T-helper 17 cell (primary cell): Measurements from ENCODE around the gene SPDYE4. TPM values are rescaled to one million over a fixed set of nuclear protein-coding genes. Genes with fewer than 3 reads are reported as not detected.

Experiments used
- ATAC-seq: fragments of 150-1000 bp; cut with Tn5 transposase; 2 replicates; pipeline ENCODE4 v1.10.0; 2021; ENCODE audit warnings: mild to moderate bottlenecking, moderate library complexity
- DNase-seq, 3 donors: peaks; one replicate each; pipeline versions ENCODE4 v3.0.0 to v3.0.0-alpha.2; 2020 to 2021
- H3K9me3 ChIP-seq: one replicate; pipeline ENCODE4 v1.7.0; 2013; ENCODE audit warnings: low read length, mild to moderate bottlenecking; ENCODE audit not compliant: control insufficient read depth, poor library complexity, severe bottlenecking
- H3K27ac Mint-ChIP-seq: one replicate; pipeline ENCODE4 v1.8.0; 2022; ENCODE audit warnings: mild to moderate bottlenecking, moderate library complexity, mixed read lengths
- H3K27me3 Mint-ChIP-seq: one replicate; pipeline ENCODE4 v1.8.0; 2022; ENCODE audit warnings: mixed read lengths
- H3K36me3 Mint-ChIP-seq: one replicate; pipeline ENCODE4 v1.8.0; 2022; ENCODE audit warnings: low read depth, mixed read lengths
- H3K4me1 Mint-ChIP-seq: one replicate; pipeline ENCODE4 v1.8.0; 2022; ENCODE audit warnings: mild to moderate bottlenecking, mixed read lengths
- H3K4me3 Mint-ChIP-seq: one replicate; pipeline ENCODE4 v1.8.0; 2022; ENCODE audit warnings: mild to moderate bottlenecking, moderate library complexity, mixed read lengths
- total RNA-seq, 4 donors: library from RNA in 2 of 4; stranded (reverse) in 2 of 4; gene quantifications; one replicate each; pipeline ENCODE4 v1.2.3 and lab custom pipeline; 2022 to 2026

Gene SPDYE4
- total RNA-seq, 2 donors from 2014 or later = not detected

DNA sequence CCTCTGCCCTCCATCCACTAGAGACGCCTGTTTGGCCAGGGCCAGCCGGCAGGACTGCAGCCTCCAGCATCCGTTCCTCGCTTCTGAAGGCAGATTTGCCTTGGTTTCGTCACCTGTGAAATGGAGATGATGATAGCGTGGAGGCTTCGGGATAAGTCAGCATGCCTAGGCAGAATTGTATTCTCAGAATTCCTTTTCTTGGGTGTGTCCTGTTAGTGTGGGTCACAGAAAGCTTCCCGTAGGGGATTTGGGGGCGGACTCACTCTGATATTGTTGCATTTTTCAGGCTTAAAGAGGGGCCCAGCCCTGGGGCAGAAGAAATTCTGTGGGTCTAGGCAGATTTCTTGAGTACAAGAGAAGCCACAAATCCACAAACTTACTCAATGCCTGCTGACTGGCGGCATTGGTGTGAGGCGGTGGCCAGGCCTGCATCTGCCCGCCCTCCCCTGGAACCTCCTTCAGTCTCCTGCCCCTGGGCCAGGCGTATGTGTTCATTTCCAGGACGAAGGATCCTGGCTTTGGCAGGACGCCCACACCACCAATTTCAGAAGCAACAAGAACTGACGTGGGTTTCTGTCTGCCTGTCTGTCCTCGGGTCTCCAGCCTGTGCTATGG, 31.3 kb downstream of the SPDYE4 start:
- H3K4me3 Mint-ChIP-seq = no peak overlapping the region
- no peak for DNase-seq
- ATAC-seq = no peak
- no peaks in the 10 kb centered on the region for H3K9me3 ChIP-seq
- no peaks in the 10 kb centered on the region for H3K4me1 Mint-ChIP-seq
- H3K36me3 Mint-ChIP-seq = peaks cover 4% of the 10 kb centered on the region
- H3K27me3 Mint-ChIP-seq = peaks cover 39% of the 10 kb centered on the region
- H3K27ac Mint-ChIP-seq = no peak overlapping the region

DNA sequence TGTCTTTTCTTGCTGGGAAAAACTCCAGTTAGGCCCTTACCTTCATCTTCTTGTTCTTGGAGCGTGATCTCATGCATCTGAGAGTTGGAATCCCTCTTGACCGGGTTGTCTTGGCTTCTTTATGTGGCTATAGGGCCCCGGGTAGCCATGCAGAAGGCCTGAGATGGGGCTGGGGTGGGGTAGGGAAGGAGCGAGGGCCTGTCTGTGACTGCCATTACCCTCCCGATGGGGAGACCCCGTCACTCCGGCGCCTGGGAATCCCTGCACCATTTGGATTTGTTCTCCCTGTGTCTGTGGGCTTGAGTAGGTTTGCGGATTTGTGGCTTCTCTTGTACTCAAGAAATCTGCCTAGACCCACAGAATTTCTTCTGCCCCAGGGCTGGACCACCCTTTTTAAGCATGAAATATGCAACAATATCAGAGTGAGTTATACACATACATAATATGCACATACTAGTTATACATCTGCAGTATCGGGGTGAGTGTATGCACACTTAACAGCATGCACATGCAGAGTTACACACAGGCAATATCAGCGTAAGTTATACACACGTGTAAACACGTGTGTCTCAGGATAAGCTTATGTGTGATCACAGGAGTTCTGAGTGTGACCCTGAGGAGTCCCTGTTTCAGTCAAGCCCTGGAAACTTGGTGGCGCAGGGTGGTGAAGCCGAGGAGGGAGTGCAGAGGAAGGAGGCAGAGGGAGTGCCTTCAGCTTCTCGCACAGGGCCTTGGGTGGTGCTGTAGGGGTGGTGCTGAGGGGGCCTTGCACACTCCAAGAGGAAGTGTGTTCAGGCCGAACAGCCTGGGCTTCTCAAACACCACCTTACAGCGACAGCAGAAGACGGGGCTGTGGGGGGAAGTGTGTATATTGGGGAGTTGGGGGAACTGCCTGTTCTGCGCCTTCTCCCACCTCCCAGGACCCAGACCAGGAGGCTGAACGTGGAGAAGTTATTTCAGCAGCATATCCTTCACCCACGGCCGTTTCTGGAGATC, 32.2 kb downstream of the SPDYE4 start:
- Mint-ChIP-seq H3K27me3 (peaks cover 48% of the 10 kb centered on the region), H3K4me3 (no peak overlapping the region), H3K4me1 (peaks cover 2% of the 10 kb centered on the region), H3K27ac (no peak overlapping the region), H3K36me3 (peaks cover 6% of the 10 kb centered on the region)
- H3K9me3 ChIP-seq = no peaks in the 10 kb centered on the region
- DNase-seq (no peak), ATAC-seq (no peak)

DNA sequence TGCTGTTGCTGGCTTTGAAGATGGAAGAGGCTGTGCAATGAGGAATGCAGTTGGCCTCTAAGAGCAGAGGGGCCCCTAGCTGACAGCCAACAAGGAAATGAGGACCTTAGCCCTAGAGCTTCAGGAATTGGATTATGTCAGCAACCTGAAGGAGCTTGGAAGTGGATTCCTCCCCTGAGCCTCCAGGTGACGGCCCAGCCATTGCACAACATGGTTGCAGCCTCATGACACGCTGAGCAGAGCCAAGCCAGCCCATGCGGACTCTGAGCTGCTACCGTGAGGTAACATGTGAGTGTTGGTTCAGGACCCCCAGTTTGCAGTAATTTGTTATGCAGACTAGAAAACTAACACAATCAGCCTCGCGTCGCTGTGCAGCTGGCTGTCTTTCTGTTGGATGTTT, 33.9 kb downstream of the SPDYE4 start:
- H3K27ac Mint-ChIP-seq = no peak overlapping the region
- ATAC-seq (no peak), DNase-seq (no peak)
- no peak overlapping the region for H3K4me3 Mint-ChIP-seq
- peaks cover 2% of the 10 kb centered on the region for H3K4me1 Mint-ChIP-seq
- H3K27me3 Mint-ChIP-seq = peaks cover 44% of the 10 kb centered on the region
- H3K9me3 ChIP-seq = no peaks in the 10 kb centered on the region
- peaks cover 6% of the 10 kb centered on the region for H3K36me3 Mint-ChIP-seq

DNA sequence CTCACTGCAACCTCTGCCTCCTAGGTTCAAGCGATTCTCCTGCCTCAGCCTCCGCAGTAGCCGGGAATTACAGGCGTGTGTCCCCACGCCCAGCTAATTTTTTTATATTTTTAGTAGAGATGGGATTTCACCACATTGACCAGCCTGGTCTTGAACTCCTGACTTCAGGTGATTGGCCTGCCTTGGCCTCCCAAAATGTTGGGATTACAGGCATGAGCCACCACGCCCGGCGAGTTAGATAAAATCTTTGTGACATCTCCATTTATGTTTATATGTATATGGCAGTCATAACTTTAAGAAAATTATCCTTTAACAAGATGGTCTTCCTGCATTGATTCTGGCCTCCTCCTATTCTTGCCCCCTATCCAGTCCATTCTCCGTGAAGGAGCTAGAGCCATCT, 37.8 kb downstream of the SPDYE4 start:
- H3K36me3 Mint-ChIP-seq = peaks cover 3% of the 10 kb centered on the region
- H3K4me1 Mint-ChIP-seq = peaks cover 2% of the 10 kb centered on the region
- H3K27ac Mint-ChIP-seq = no peak overlapping the region
- DNase-seq (no peak), ATAC-seq (no peak)
- peaks cover 18% of the 10 kb centered on the region for H3K27me3 Mint-ChIP-seq
- H3K9me3 ChIP-seq = no peaks in the 10 kb centered on the region
- no peak overlapping the region for H3K4me3 Mint-ChIP-seq

DNA sequence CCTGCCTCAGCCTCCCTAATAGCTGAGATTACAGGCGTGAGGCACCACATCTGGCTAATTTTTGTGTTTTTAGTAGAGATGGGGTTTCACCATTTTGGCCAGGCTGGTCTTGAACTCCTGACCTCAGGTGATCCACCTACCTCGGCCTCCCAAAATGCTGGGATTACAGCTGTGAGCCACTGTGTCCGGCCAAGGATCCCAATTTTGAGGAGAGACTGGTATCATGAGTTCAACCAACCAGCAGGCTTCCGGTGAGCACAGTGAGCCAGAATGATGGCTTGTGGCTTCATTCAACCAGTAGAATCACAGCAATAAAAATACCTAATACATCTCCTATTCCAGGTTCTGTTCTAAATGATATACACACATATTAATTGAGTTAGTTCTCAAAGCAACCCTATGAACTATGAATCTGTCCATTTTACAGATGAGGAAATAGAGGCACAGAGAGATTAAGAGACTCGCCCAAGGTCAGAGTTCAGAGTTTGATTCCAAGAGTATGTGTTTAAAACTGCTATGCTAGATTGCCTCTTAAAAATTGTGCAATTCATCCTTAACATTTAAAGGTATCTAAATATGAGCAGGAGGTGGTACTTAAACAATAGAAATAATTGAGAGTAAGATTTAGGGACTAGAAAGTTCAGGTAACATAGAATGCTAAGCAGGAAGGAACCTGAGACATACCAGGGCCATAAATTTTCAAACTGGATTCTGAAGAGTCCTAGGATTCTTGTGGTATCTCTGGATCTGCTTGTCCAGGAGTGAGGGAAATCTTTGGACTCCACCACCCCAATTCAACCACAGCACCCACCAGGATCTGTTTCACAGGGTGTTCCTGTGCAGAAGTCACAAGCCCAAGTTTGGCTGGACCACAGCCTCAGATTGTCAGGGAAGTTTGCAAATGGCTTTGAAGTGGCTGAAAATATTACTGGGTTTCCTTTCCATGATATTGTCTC, 38.8 kb downstream of the SPDYE4 start:
- H3K27ac Mint-ChIP-seq = no peak overlapping the region
- H3K4me3 Mint-ChIP-seq = no peak overlapping the region
- peaks cover 2% of the 10 kb centered on the region for H3K4me1 Mint-ChIP-seq
- peaks cover 3% of the 10 kb centered on the region for H3K36me3 Mint-ChIP-seq
- ATAC-seq = no peak
- no peak for DNase-seq
- H3K27me3 Mint-ChIP-seq = peaks cover 18% of the 10 kb centered on the region
- no peaks in the 10 kb centered on the region for H3K9me3 ChIP-seq

DNA sequence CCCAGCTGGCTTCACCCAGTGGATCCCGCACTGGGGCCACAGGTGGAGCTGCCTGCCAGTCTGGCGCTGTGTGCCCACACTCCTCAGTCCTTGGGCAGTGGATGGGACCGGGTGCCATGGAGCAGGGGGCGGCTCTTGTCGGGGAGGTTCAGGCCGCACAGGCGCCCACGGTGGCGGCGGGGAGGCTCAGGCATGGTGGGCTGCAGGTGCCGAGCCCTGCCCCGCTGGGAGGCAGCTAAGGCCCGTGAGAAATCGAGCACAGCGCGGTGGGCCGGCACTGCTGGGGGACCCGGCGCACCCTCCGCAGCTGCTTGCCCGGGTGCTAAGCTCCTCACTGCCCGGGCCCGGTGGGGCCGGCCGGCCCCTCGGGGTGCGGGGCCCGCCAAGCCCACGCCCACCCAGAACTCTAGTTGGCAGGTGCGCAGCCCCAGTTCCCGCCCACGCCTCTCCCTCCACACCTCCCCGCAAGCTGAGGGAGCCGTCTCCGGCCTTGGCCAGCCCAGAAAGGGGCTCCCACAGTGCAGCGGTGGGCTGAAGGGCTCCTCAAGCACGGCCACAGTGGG, 40.3 kb downstream of the SPDYE4 start:
- Mint-ChIP-seq H3K36me3 (peaks cover 3% of the 10 kb centered on the region), H3K27ac (no peak overlapping the region), H3K4me3 (no peak overlapping the region), H3K27me3 (peaks cover 18% of the 10 kb centered on the region), H3K4me1 (peaks cover 2% of the 10 kb centered on the region)
- H3K9me3 ChIP-seq = no peaks in the 10 kb centered on the region
- ATAC-seq = no peak
- no peak for DNase-seq

DNA sequence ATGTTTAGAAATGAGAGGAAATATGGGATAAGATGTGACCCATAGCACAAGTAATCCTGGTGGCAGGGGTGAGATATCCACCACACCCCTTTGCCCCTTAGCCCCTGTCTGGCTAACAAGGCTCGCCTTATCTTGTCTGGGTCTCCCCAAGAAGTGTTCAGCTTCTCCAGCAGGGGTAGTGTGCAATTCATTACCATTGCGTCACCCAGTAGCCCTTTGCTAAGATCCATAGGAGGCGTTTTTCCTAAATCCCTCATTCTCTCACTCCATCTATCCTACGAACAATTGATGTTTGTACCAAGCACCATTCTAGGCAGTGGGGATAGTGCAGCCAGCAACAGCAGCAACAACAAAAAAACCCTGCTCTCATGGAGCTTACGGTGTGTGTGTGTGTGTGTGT, 44.5 kb downstream of the SPDYE4 start:
- DNase-seq = no peak
- no peaks in the 10 kb centered on the region for H3K4me1 Mint-ChIP-seq
- H3K4me3 Mint-ChIP-seq = no peak overlapping the region
- H3K27ac Mint-ChIP-seq = no peak overlapping the region
- H3K9me3 ChIP-seq = no peaks in the 10 kb centered on the region
- no peak for ATAC-seq
- no peaks in the 10 kb centered on the region for H3K36me3 Mint-ChIP-seq
- H3K27me3 Mint-ChIP-seq = peaks cover 22% of the 10 kb centered on the region

DNA sequence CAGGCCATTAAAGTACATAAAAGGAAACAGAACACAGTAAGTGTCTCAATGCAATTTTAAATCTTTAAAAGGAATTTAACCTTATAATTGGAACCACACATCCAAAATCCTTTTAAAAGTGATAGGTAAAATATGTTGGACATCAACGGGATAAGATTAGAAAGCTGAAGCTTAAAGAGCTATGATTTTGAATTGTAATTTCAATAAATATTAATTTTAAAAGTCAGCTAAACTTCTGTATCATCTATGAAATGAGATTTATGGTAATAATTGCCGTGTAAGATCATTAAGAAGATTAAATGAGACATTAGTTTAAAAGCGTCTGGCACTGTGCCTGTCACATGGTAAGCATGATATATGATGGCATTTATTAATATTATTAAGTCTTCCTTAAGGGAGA, 45.0 kb downstream of the SPDYE4 start:
- H3K27me3 Mint-ChIP-seq = peaks cover 24% of the 10 kb centered on the region
- no peak for DNase-seq
- H3K27ac Mint-ChIP-seq = no peak overlapping the region
- no peaks in the 10 kb centered on the region for H3K36me3 Mint-ChIP-seq
- H3K9me3 ChIP-seq = no peaks in the 10 kb centered on the region
- H3K4me3 Mint-ChIP-seq = no peak overlapping the region
- no peaks in the 10 kb centered on the region for H3K4me1 Mint-ChIP-seq
- ATAC-seq = no peak

DNA sequence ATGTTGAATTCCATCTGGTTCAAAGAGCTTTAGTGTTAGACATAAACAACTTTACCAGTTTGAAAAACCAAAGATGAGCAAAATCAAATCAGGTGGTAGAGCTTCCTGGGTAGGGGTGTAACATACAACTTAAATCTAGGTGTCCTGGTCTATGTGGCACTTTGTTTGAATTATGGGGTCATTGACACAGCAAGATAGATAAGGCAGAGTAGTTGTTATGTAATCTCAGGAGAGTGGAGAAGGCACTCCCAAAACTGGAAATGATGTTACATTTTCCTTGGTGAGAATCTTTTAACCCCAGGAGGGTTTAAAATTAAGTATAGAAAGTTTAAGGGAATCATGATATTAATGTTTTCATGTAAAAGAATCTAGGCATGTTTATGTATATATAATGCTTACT, 45.6 kb downstream of the SPDYE4 start:
- ATAC-seq (no peak), DNase-seq (no peak)
- H3K27ac Mint-ChIP-seq = no peak overlapping the region
- peaks cover 2% of the 10 kb centered on the region for H3K36me3 Mint-ChIP-seq
- H3K4me1 Mint-ChIP-seq = no peaks in the 10 kb centered on the region
- H3K27me3 Mint-ChIP-seq = peaks cover 30% of the 10 kb centered on the region
- no peak overlapping the region for H3K4me3 Mint-ChIP-seq
- no peaks in the 10 kb centered on the region for H3K9me3 ChIP-seq

DNA sequence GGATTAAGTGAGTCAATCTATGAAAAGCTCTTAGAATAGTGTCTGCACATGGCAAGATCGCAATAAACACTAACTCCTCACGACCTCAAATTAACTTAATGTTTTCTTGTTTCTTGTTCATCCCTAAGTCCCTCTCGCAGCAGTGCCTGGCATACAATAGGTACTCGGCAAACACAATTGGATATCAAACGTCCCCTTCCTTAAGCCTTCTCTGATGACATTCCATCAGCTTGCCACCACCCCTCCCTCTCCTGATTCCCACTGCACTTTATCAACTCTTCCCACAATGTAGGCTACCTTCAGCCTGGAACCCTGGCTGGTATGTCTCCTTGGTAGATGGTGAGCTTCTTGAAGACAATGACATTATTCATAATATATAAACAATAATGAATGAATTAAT, 47.1 kb downstream of the SPDYE4 start:
- DNase-seq (no peak), ATAC-seq (no peak)
- no peak overlapping the region for H3K27ac Mint-ChIP-seq
- peaks cover 35% of the 10 kb centered on the region for H3K27me3 Mint-ChIP-seq
- H3K4me1 Mint-ChIP-seq = no peaks in the 10 kb centered on the region
- H3K36me3 Mint-ChIP-seq = peaks cover 2% of the 10 kb centered on the region
- H3K9me3 ChIP-seq = no peaks in the 10 kb centered on the region
- no peak overlapping the region for H3K4me3 Mint-ChIP-seq

DNA sequence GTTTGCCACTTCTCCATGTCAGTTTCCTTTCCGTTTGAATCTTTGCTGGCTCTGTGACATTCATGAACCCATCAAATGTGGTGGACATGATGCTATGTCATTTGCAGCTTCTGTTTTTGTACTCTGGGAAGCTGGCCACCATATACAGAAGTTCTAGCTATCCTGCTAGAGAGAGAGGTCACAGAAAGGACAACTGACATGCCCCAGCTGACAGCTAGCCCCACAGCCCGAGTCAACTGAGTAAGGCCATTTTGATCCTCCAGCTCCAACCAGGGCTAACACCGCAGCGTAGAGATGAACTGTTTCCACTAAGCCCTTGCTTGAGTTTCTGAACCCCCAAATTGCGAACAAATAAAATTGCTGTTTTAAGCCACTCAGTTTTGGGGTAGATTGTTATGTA, 47.5 kb downstream of the SPDYE4 start:
- no peak for DNase-seq
- no peaks in the 10 kb centered on the region for H3K9me3 ChIP-seq
- H3K27ac Mint-ChIP-seq = no peak overlapping the region
- H3K4me1 Mint-ChIP-seq = no peaks in the 10 kb centered on the region
- H3K4me3 Mint-ChIP-seq = no peak overlapping the region
- peaks cover 2% of the 10 kb centered on the region for H3K36me3 Mint-ChIP-seq
- H3K27me3 Mint-ChIP-seq = peaks cover 39% of the 10 kb centered on the region
- ATAC-seq = no peak

DNA sequence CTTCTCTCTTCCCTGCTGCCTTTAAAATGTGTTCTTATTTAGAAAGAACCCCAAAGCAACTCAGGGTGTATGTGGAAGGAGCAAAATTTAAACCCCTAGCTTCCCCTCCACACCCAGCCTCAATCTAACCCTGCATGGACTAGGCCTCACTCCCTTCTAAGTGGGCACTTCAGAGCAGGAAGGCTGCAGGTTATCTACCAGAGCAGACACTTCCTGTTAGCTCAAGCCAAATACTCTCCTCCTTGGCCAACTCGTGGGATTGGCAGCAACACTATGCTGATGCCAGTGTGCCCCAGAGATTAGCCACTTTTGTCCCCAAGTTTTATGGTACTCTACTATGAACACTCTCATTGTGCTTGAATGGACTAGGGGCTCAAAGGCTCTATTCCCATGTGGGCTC, 49.3 kb downstream of the SPDYE4 start:
- ATAC-seq (no peak), DNase-seq (no peak)
- no peak overlapping the region for H3K4me3 Mint-ChIP-seq
- H3K27ac Mint-ChIP-seq = no peak overlapping the region
- peaks cover 54% of the 10 kb centered on the region for H3K27me3 Mint-ChIP-seq
- no peaks in the 10 kb centered on the region for H3K9me3 ChIP-seq
- no peaks in the 10 kb centered on the region for H3K4me1 Mint-ChIP-seq
- H3K36me3 Mint-ChIP-seq = peaks cover 4% of the 10 kb centered on the region

DNA sequence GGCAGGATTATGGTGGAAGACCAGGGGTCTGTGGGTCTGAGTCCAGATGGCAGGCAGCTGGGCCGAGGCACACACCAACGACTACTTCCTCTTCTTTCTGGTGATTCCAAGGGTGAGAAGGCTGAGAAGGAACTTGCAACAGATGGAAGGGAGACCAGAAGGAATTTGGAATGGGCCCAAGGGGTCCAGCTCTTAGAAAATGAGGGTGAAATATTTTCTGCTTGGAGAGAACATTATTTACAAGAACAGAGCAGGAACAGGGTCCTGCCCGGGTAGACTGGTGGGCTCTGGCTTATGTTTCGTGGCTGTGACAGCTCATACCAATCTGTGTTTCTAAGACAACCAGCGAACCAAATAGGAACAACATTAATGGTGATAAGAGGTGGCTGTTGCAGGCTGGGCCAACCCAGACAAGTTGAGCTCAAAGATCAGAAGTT, 50.3 kb downstream of the SPDYE4 start:
- Mint-ChIP-seq H3K4me3 (no peak overlapping the region), H3K4me1 (no peaks in the 10 kb centered on the region), H3K36me3 (peaks cover 4% of the 10 kb centered on the region), H3K27me3 (peaks cover 60% of the 10 kb centered on the region), H3K27ac (no peak overlapping the region)
- ATAC-seq (no peak), DNase-seq (no peak)
- H3K9me3 ChIP-seq = no peaks in the 10 kb centered on the region
